Prostate gland (tissue), 2 donors: Measurements from ENCODE around the gene ELMO3.

ENCODE experiments used
- POLR2A ChIP-seq: fragments of 450-650 bp; IDR thresholded peaks from one replicate; pipeline ENCODE4 v1.6.1; 2016; ENCODE audit warnings: antibody characterized with exemption, mild to moderate bottlenecking
- TF ChIP-seq, protein P1 (sequence below), 4 experiments: fragments of 200-600 bp in 2 of 4; fragments of 450-650 bp in 2 of 4; sonication (generic) in 2 of 4; IDR thresholded peaks; 1 replicate in 3 of 4; 2 replicates in 1 of 4; pipeline ENCODE4 v1.5.1; 2016 to 2019; ENCODE audit warnings: antibody characterized with exemption in 4 of 4, mild to moderate bottlenecking in 2 of 4, moderate library complexity in 2 of 4

DNA sequence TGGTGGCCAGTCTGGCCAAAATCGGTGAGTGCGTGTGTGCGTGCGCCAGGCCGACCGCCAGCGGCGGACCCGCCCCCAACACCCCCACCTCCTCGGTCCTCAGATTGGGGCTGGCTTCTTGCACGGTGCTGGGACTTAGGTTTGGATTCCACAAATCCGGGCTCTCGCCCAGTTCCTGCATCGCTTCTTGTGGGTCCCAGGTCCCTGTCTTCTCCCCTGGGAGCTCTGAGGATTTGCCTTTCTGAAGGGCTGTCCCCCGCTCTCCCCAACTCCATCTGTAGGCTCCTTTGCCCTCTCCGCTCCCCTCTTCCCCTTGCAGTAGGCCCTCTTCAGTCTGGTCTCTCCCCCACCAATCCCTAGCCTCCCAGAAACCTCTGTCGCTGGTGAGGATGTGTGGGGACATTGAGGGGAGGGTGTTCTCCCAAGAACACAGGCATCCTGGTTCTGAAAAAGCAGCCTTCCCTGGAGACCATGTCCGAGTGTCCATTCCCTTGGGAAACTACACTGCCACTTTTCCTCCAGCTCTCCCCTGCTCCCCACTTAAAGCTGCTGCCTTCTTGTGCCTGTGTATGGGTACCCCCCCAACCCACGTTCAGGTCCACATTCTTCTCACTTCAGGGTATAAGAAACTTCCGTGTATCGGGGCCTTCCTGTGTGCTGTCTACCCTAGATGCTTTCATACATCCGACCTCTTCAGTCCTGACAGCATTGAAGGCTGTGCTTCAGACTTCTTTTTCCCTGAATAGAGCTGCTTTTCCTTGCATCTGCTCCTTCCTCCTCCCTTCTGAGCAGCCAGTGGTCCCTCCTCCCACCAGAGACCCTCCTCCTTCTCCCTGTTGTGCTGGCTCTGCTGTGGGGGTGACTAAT is 50.5 kb downstream of the ELMO3 start:
- no peak for TF ChIP-seq POLR2A
- TF ChIP-seq, protein P1, sequence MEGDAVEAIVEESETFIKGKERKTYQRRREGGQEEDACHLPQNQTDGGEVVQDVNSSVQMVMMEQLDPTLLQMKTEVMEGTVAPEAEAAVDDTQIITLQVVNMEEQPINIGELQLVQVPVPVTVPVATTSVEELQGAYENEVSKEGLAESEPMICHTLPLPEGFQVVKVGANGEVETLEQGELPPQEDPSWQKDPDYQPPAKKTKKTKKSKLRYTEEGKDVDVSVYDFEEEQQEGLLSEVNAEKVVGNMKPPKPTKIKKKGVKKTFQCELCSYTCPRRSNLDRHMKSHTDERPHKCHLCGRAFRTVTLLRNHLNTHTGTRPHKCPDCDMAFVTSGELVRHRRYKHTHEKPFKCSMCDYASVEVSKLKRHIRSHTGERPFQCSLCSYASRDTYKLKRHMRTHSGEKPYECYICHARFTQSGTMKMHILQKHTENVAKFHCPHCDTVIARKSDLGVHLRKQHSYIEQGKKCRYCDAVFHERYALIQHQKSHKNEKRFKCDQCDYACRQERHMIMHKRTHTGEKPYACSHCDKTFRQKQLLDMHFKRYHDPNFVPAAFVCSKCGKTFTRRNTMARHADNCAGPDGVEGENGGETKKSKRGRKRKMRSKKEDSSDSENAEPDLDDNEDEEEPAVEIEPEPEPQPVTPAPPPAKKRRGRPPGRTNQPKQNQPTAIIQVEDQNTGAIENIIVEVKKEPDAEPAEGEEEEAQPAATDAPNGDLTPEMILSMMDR (IDR thresholded peaks at IDR 0.05), result no peak
